Adrenal gland (tissue), 12 donors: ENCODE results near the gene TBC1D25. TPM values are rescaled to one million over a fixed set of nuclear protein-coding genes. Genes with fewer than 3 reads are reported as not detected.

Experiments
- DNase-seq, 7 donors: peaks; one replicate each; pipeline ENCODE4 v3.0.0-alpha.2; 2019 to 2020
- H3K27ac ChIP-seq, 5 donors: fragments of 200-600 bp; sonication (generic) in 4 of 5; 1 replicate in 3 of 5; 2 replicates in 2 of 5; pipeline versions ENCODE4 v1.5.1 to v1.8.0; 2016 to 2020; ENCODE audit warnings: mild to moderate bottlenecking in 1 of 5
- H3K27me3 ChIP-seq: fragments of 200-600 bp; 2 replicates; pipeline ENCODE4 v1.8.0; 2021
- H3K36me3 ChIP-seq, 2 donors: fragments of 200-600 bp; replicated peaks in 1 of 2; 1 replicate in 1 of 2; 2 replicates in 1 of 2; pipeline versions ENCODE4 v1.5.1 to v1.8.0; 2018 to 2022
- H3K4me1 ChIP-seq, 2 donors: fragments of 200-600 bp; replicated peaks in 1 of 2; 1 replicate in 1 of 2; 2 replicates in 1 of 2; pipeline versions ENCODE4 v1.5.1 to v1.8.0; 2018 to 2021
- H3K4me3 ChIP-seq, 4 donors: fragments of 200-600 bp; sonication (generic) in 3 of 4; one replicate each; pipeline ENCODE4 v1.5.1; 2016 to 2018
- H3K9me3 ChIP-seq, 3 donors: fragments of 200-600 bp; sonication (generic) in 1 of 3; replicated peaks in 1 of 3; 1 replicate in 2 of 3; 2 replicates in 1 of 3; pipeline versions ENCODE4 v1.5.1 to v1.8.0; 2016 to 2021
- CTCF ChIP-seq, 6 experiments: fragments of 450-650 bp in 4 of 6; fragments of 200-600 bp in 2 of 6; sonication (generic) in 1 of 6; IDR thresholded peaks; 1 replicate in 5 of 6; 2 replicates in 1 of 6; pipeline versions ENCODE4 v1.5.1 to v1.8.0; 2016 to 2021; ENCODE audit warnings: antibody characterized with exemption in 6 of 6, mild to moderate bottlenecking in 2 of 6, moderate library complexity in 1 of 6
- POLR2A ChIP-seq, 2 donors: fragments of 450-650 bp; IDR thresholded peaks; one replicate each; pipeline ENCODE4 v1.6.1; 2017; ENCODE audit warnings: antibody characterized with exemption in 2 of 2, mild to moderate bottlenecking in 2 of 2, moderate library complexity in 1 of 2
- WGBS, 4 donors: extraction: QIAGEN DNeasy Blood & Tissue Kit in 2 of 4; methylation state at CpG; one replicate each; pipeline versions ENCODE4 v1.1.5 to v1.1.7; 2013 to 2017; 5-methylcytosine and 5-hydroxymethylcytosine counted together
- intact Hi-C, 2 donors: fragments of 100-400 bp; cut with DNase I; formaldehyde crosslinking; loops; one replicate each; pipeline versions ENCODE4 v1.14.1 to v1.15.0; 2022 to 2023
- polyA plus RNA-seq, 3 donors: library from polyadenylated mRNA; stranded (reverse); fragments of 200-250 nt in 2 of 3; fragments of 350-450 nt in 1 of 3; fragmentation: Illumina TruSeq in 1 of 3; extraction: RNeasy Lipid Tissue Mini Kit (QIAGEN cat#74804) in 1 of 3; gene quantifications; one replicate each; pipeline ENCODE4 v1.2.3, GENCODE V29; 2013 to 2014
- total RNA-seq, 9 donors: library from RNA; depleted of rRNA in 4 of 9; stranded (reverse); fragments of >200 nt in 4 of 9; fragments of 120-200 nt in 1 of 9; fragmentation: NEBNext Ultra II Directional in 1 of 9; extraction: Animal tissue kit (Norgen Biotek cat#: 25700) in 1 of 9; gene quantifications; one replicate each; pipeline versions ENCODE4 v1.1.0 to v1.2.4, GENCODE V29; 2013 to 2023
- donor health status: healthy with polysubstance abuse.
- donor health status: Bipolar disorder and iron deficiency.
- donor health status: DM: yes; HTN: yes; CAD: no.
- donor health status: DM: no; HTN: no; CAD: no.
- donor health status: DM: no; HTN: no; CAD: no.
- donor health status: DM: yes; HTN: yes; CAD: no.

Gene TBC1D25
- total and polyA plus RNA-seq, 12 donors = 8.9 to 31.0 (median 13.5) TPM

- WGBS, 4 donors = 75 to 84% (median 83%) methylated on average over 19 to 23 of the region's 23 CpGs
- Histone ChIP-seq H3K27me3 (no peaks in the 10 kb centered on the region), H3K36me3 (no peaks in the 10 kb centered on the region), H3K4me1 (peaks cover 0 to 5% of the 10 kb centered on the region in 2 donors), H3K27ac (peak overlapping the region in 4 of 5 donors; percentile 74 to 92 (median 83)), H3K9me3 (no peaks in the 10 kb centered on the region), H3K4me3 (peak overlapping the region in 2 of 4 donors; percentile 37 to 58)
- intact Hi-C loops = no loop called here
- peak in 1 of 7 donors; percentile 40 for DNase-seq
- TF ChIP-seq POLR2A (IDR thresholded peaks at IDR 0.05) = no peak
- no peak for TF ChIP-seq CTCF (IDR thresholded peaks at IDR 0.05)
Observed at GRCh38 chrX:48538641-48539344, 721 bp upstream of the TBC1D25 start.

- peak in 2 of 7 donors; percentile 47 to 50 for DNase-seq
- Histone ChIP-seq H3K36me3 (peaks cover 0 to 4% of the 10 kb centered on the region in 2 donors), H3K27ac (peak overlapping the region; percentile 9 to 92 (median 77)), H3K9me3 (no peaks in the 10 kb centered on the region), H3K4me1 (peaks cover 0 to 5% of the 10 kb centered on the region in 2 donors), H3K27me3 (no peaks in the 10 kb centered on the region), H3K4me3 (peak overlapping the region in 2 of 4 donors; percentile 37 to 58)
- 1 to 57% (median 24%) methylated on average over 9 to 12 of the region's 12 CpGs for WGBS, 4 donors
- TF ChIP-seq CTCF (IDR thresholded peaks at IDR 0.05) (peak in 1 of 6 experiments; percentile 5), POLR2A (IDR thresholded peaks at IDR 0.05) (no peak)
- intact Hi-C loops = no loop called here
Observed at GRCh38 chrX:48540028-48540375, 488 bp downstream of the TBC1D25 start.

GRCh38 chrX:48540480-48540879, 966 bp downstream of the TBC1D25 start:
- peak overlapping the region in 1 of 4 donors; percentile 58 for H3K4me3 ChIP-seq
- H3K36me3 ChIP-seq = peaks cover 0 to 4% of the 10 kb centered on the region in 2 donors
- H3K27me3 ChIP-seq = no peaks in the 10 kb centered on the region
- TF ChIP-seq CTCF (IDR thresholded peaks at IDR 0.05) (no peak), POLR2A (IDR thresholded peaks at IDR 0.05) (no peak)
- no peaks in the 10 kb centered on the region for H3K9me3 ChIP-seq
- intact Hi-C loops = no loop called here
- DNase-seq = no peak
- H3K27ac ChIP-seq = peak overlapping the region in 2 of 5 donors; percentile 89 to 92
- WGBS, 4 donors = 79 to 93% (median 87%) methylated on average over 7 of the region's 7 CpGs
- peaks cover 0 to 5% of the 10 kb centered on the region in 2 donors for H3K4me1 ChIP-seq

DNA sequence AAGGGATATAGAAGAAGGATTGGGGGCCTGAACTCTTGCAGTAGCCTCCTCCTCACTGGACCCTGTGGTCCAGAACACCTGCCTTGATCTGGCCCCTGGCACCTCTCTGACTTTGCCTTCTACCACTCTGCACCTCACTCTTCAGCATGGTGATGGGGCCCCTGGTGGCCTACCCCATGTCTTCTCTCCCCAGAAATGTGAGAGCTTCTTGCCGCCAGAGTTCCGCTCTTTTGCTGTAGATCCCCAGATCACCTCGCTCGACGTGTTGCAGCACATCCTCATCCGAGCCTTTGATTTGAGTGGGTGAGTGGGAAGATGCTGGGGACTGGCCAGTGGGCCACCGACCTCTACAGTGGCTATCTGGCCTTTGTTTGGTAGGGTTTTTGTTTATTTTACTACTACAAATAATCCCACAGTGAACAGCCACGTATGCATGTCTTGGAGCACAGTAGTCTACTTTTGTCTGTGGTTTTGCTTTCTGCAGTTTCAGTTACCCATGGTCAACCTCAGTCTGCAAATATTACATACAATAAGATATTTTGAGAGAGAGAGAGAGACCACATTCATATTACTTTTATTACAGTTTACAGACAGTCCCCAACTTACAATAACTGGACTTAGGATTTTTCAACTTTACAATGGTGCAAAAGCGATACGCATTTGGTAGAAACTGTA, 1.8 kb downstream of the TBC1D25 start:
- Histone ChIP-seq H3K27me3 (no peaks in the 10 kb centered on the region), H3K9me3 (no peaks in the 10 kb centered on the region), H3K4me3 (no peak overlapping the region), H3K4me1 (peaks cover 0 to 5% of the 10 kb centered on the region in 2 donors), H3K36me3 (peaks cover 0 to 4% of the 10 kb centered on the region in 2 donors), H3K27ac (peak overlapping the region in 1 of 5 donors; percentile 89)
- no peak for DNase-seq
- intact Hi-C loops = no loop called here
- TF ChIP-seq CTCF (IDR thresholded peaks at IDR 0.05) (no peak), POLR2A (IDR thresholded peaks at IDR 0.05) (no peak)
- 82 to 85% (median 84%) methylated on average over 5 to 10 of the region's 10 CpGs for WGBS, 4 donors
